GM13976 (cell line): ENCODE results near the gene IER5L.
"Not testable (repeated sequence)": the region's sequence is repeated elsewhere in the genome, so short reads cannot be mapped to it uniquely, and the experiment has no call there.

Experiments
- DNase-seq: peaks from one replicate; pipeline ENCODE4 v3.0.0; 2012; ENCODE audit warnings: low spot score
- CTCF ChIP-seq: IDR thresholded peaks from 2 replicates; pipeline ENCODE4 v1.5.1; 2012; ENCODE audit warnings: borderline replicate concordance, mild to moderate bottlenecking; ENCODE audit not compliant: insufficient read depth; ENCODE audit errors: extremely low read depth, missing control alignments, control extremely low read depth
- in situ Hi-C: fragments of 300-500 bp; cut with MboI; formaldehyde crosslinking; loops from one replicate; pipeline ENCODE4 v1.12.0; 2022; ENCODE audit warnings: low sequenced_read_pairs, mixed read lengths, inconsistent platforms; ENCODE audit not compliant: unreplicated experiment

The IER5L gene

GRCh38 chr9:129130791-129131190 lies 47.3 kb downstream of the IER5L start:
- TF ChIP-seq CTCF = no peak
- in situ Hi-C loops = loop anchor here (10.0 to 25.0 kb wide), 2 partner anchors 484 to 657 kb away; no protein-coding TSS in a partner anchor
- DNase-seq = no peak

GRCh38 chr9:129130271-129130670 lies 47.8 kb downstream of the IER5L start:
- DNase-seq = not testable (repeated sequence)
- in situ Hi-C loops = loop anchor here (10.0 to 25.0 kb wide), 2 partner anchors 485 to 657 kb away; no protein-coding TSS in a partner anchor

DNA sequence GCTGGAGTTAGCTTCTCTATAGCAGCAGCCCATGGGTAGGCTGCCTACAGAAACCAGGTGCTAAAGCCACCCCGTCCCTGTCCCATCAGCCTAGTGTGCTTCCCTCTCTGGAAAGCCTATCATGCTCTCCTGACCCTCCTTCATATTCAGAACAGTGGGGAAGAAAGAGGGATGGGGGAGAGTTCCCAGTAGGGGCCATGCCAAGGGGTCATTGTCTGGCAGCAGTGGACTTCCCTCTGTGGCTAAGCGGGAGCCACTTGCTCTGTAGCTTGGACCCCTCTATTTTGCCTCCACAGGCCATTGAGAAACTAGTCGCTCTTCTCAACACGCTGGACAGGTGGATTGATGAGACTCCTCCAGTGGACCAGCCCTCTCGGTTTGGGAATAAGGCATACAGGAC lies 49.4 kb downstream of the IER5L start:
- no peak for TF ChIP-seq CTCF

DNA sequence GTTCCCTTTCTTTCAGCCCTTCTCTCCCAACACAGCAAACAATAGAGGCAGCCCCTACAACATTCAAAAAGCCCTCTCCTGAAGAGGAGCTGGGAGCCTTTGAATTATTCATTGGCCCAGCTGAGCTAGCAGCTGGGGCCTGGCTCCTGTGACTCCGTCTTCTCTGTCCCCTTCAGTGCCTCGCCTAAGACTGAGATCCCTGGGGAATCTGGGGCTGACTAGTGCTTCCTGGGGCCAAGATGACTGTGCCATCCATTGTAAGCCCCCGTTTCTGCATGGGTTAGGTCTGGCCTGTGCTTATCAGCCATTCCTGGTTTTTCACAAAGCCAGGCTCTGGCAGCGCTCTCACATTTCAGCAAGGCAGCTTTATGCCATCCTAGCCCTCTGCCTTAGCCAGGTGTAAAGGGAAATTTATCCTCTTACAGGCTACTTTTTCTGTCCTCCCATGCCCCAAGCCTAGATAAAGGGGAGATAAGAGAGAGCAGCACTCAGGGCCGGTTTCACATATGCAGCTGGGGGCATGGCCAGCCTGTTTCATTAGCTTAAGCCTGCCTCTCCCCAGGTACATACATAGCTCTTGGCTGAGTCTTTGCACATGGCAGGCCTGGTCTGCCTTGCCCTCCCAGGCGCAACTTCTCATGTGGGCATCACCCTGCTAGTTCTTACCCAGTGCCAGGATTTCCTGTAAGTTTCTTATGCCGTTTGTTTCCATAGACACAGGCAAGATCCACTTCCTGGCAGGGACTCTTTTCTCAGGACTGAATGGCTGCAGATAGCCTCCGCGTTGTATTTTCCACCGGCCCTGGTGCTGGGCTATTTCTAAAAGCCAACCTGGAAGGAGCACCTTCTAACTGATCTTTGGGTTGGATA lies 51.1 kb downstream of the IER5L start:
- no peak for DNase-seq
- in situ Hi-C loops = loop anchor here (25.0 kb wide), 1 partner anchor 660 kb away; no protein-coding TSS in a partner anchor
- no peak for TF ChIP-seq CTCF

More for the DNA sequence above, 49.4 kb downstream of the IER5L start:
- in situ Hi-C loops = loop anchor here (25.0 kb wide), 1 partner anchor 659 kb away; no protein-coding TSS in a partner anchor
- no peak for DNase-seq
